OCI-LY1 (cell line): Measurements from ENCODE around the gene USF2.

Source experiments
- H2AFZ ChIP-seq: fragments of 200-600 bp; sonication (generic), shearing (Covaris generic); 2 replicates; pipeline ENCODE4 v1.6.0; 2014; ENCODE audit warnings: antibody characterized with exemption, mild to moderate bottlenecking, low read length
- H3F3A ChIP-seq: fragments of 200-600 bp; sonication (generic), shearing (Covaris generic); 2 replicates; pipeline ENCODE4 v1.6.0; 2014; ENCODE audit warnings: mild to moderate bottlenecking, antibody characterized with exemption, low read length, moderate library complexity; ENCODE audit not compliant: insufficient read depth
- H3K27ac ChIP-seq: fragments of 200-600 bp; sonication (generic); 2 replicates; pipeline ENCODE4 v1.5.1; 2014; ENCODE audit warnings: low read length, mixed run types, mild to moderate bottlenecking, low read depth; ENCODE audit not compliant: poor library complexity, severe bottlenecking
- H3K27me3 ChIP-seq: fragments of 200-600 bp; sonication (generic); 2 replicates; pipeline ENCODE4 v1.6.0; 2014; ENCODE audit warnings: antibody characterized with exemption, mild to moderate bottlenecking, low read length, moderate library complexity; ENCODE audit not compliant: insufficient read depth
- H3K36me3 ChIP-seq: fragments of 200-600 bp; sonication (generic); 2 replicates; pipeline ENCODE4 v1.6.1; 2014; ENCODE audit warnings: mild to moderate bottlenecking, antibody characterized with exemption, low read length, moderate library complexity, mixed read lengths; ENCODE audit not compliant: insufficient read depth
- H3K4me1 ChIP-seq: fragments of 200-600 bp; sonication (generic); 2 replicates; pipeline ENCODE4 v1.5.1; 2014; ENCODE audit warnings: mild to moderate bottlenecking, low read length, moderate library complexity; ENCODE audit not compliant: insufficient read depth, severe bottlenecking
- H3K4me2 ChIP-seq: fragments of 200-600 bp; sonication (generic), shearing (Covaris generic); 2 replicates; pipeline ENCODE4 v1.6.1; 2014; ENCODE audit warnings: low read length
- H3K4me3 ChIP-seq: fragments of 200-600 bp; sonication (generic); 2 replicates; pipeline ENCODE4 v1.5.1; 2014; ENCODE audit warnings: low read length, low read depth, mild to moderate bottlenecking, mixed read lengths; ENCODE audit not compliant: poor library complexity, severe bottlenecking
- H3K79me2 ChIP-seq: fragments of 200-600 bp; shearing (Covaris generic); 2 replicates; pipeline ENCODE4 v1.6.1; 2016; ENCODE audit warnings: mixed run types, low read length, mixed read lengths; ENCODE audit not compliant: insufficient read depth
- H3K9ac ChIP-seq: fragments of 200-600 bp; sonication (generic), shearing (Covaris generic); 2 replicates; pipeline ENCODE4 v1.6.1; 2014; ENCODE audit warnings: mild to moderate bottlenecking, low read length, mixed read lengths
- H3K9me2 ChIP-seq: fragments of 200-600 bp; sonication (generic), shearing (Covaris generic); 2 replicates; pipeline ENCODE4 v1.6.1; 2014; ENCODE audit warnings: low read depth, mild to moderate bottlenecking, low read length, mixed read lengths
- H3K9me3 ChIP-seq: fragments of 200-600 bp; shearing (Covaris generic); 2 replicates; pipeline ENCODE4 v1.6.1; 2014; ENCODE audit warnings: low read length, mixed read lengths
- H4K20me1 ChIP-seq: fragments of 200-600 bp; sonication (generic), shearing (Covaris generic); 2 replicates; pipeline ENCODE4 v1.6.0; 2016; ENCODE audit warnings: mild to moderate bottlenecking, low read length; ENCODE audit not compliant: insufficient read depth
- EZH2 ChIP-seq: fragments of 200-600 bp; sonication (generic), shearing (Covaris generic); IDR thresholded peaks from 2 replicates; pipeline ENCODE4 v1.8.0; 2017; ENCODE audit warnings: borderline replicate concordance, mixed run types, mild to moderate bottlenecking, antibody characterized with exemption, low read length, moderate library complexity, mixed read lengths
- TF ChIP-seq, protein P1 (sequence below): fragments of 200-600 bp; sonication (generic), shearing (Covaris generic); IDR thresholded peaks from 2 replicates; pipeline ENCODE4 v1.5.1; 2017; ENCODE audit warnings: mild to moderate bottlenecking, antibody characterized with exemption, low read length, moderate library complexity, mixed read lengths

USF2 gene

DNA sequence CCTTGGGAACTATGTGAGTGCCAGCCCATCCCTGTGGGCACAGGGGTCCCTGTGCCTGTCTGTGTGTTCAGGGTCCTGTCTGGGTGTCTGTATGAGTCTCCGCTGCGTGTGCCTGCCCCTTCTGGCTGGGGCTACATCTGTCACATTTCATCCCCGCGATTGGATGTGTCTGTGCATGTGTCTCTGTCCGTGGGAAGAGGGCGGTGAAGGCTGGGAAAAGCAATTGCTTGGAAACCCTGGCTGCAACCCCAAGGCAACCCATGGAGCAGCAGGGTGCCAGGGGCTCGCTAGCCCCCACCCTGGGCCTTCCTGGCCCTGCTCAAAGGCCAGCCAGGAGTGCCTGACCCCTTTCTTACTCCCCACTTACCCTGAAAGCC, 24.6 kb downstream of the USF2 start:
- Histone ChIP-seq H3K79me2 (no peaks in the 10 kb centered on the region), H3K4me3 (no peak overlapping the region), H3K9me2 (no peaks in the 10 kb centered on the region), H3K4me1 (peaks cover 34% of the 10 kb centered on the region), H2AFZ (no peak overlapping the region), H3K36me3 (no peaks in the 10 kb centered on the region), H3K9ac (no peak overlapping the region), H3K27me3 (no peaks in the 10 kb centered on the region; the same call in 1 of the 2 replicates), H3K9me3 (no peaks in the 10 kb centered on the region), H3K4me2 (no peak overlapping the region), H4K20me1 (no peaks in the 10 kb centered on the region), H3F3A (peaks cover 3% of the 10 kb centered on the region; the same call in 1 of the 2 replicates), H3K27ac (no peak overlapping the region)
- TF ChIP-seq EZH2, result no peak
- TF ChIP-seq, protein P1, sequence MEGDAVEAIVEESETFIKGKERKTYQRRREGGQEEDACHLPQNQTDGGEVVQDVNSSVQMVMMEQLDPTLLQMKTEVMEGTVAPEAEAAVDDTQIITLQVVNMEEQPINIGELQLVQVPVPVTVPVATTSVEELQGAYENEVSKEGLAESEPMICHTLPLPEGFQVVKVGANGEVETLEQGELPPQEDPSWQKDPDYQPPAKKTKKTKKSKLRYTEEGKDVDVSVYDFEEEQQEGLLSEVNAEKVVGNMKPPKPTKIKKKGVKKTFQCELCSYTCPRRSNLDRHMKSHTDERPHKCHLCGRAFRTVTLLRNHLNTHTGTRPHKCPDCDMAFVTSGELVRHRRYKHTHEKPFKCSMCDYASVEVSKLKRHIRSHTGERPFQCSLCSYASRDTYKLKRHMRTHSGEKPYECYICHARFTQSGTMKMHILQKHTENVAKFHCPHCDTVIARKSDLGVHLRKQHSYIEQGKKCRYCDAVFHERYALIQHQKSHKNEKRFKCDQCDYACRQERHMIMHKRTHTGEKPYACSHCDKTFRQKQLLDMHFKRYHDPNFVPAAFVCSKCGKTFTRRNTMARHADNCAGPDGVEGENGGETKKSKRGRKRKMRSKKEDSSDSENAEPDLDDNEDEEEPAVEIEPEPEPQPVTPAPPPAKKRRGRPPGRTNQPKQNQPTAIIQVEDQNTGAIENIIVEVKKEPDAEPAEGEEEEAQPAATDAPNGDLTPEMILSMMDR, result no peak

DNA sequence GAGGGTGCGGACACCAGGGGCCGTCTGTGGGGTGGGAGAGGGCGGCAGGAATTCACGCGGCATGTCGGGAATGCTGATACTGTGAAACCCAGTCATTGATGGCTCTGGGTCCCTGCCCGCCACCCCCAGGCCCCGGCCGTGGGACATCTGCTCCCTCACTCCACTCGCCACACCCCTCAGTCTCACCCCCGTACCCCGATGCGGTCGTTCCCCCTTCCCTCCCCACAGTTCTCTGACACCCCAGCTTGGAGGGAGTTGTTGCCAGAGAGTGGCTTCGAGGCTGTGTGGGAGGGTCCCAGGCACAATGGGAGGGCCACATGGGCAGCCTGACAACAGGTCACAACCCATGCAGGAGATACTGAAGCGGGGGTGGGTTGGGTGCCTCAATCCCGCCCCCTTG, 25.0 kb downstream of the USF2 start:
- no peaks in the 10 kb centered on the region for H3K9me3 ChIP-seq
- H3K9ac ChIP-seq, result no peak overlapping the region
- no peaks in the 10 kb centered on the region; the same call in 1 of the 2 replicates for H3K27me3 ChIP-seq
- no peaks in the 10 kb centered on the region for H3K36me3 ChIP-seq
- H2AFZ ChIP-seq, result no peak overlapping the region
- H3K4me2 ChIP-seq, result no peak overlapping the region
- H3K79me2 ChIP-seq, result no peaks in the 10 kb centered on the region
- peaks cover 3% of the 10 kb centered on the region; the same call in 1 of the 2 replicates for H3F3A ChIP-seq
- no peak for TF ChIP-seq EZH2
- TF ChIP-seq, protein P1, result no peak
- H3K9me2 ChIP-seq, result no peaks in the 10 kb centered on the region
- H3K4me1 ChIP-seq, result peaks cover 34% of the 10 kb centered on the region
- H4K20me1 ChIP-seq, result no peaks in the 10 kb centered on the region
- H3K27ac ChIP-seq, result no peak overlapping the region
- no peak overlapping the region for H3K4me3 ChIP-seq

- Histone ChIP-seq H3F3A (peaks cover 3% of the 10 kb centered on the region; the same call in 1 of the 2 replicates), H3K27ac (no peak overlapping the region), H3K9ac (no peak overlapping the region), H3K4me2 (no peak overlapping the region), H2AFZ (no peak overlapping the region), H3K9me3 (no peaks in the 10 kb centered on the region), H3K4me3 (no peak overlapping the region), H3K79me2 (no peaks in the 10 kb centered on the region), H3K9me2 (no peaks in the 10 kb centered on the region), H3K4me1 (peaks cover 34% of the 10 kb centered on the region), H4K20me1 (no peaks in the 10 kb centered on the region), H3K27me3 (no peaks in the 10 kb centered on the region; the same call in 1 of the 2 replicates), H3K36me3 (no peaks in the 10 kb centered on the region)
- TF ChIP-seq, protein P1, result no peak
- no peak for TF ChIP-seq EZH2
These were observed 25.6 kb downstream of the USF2 start for GRCh38 chr19:35294328-35294727.
